PFSK-1 (cell line): ENCODE measurements around the gene ARGLU1.

Experiments
- FOXP2 ChIP-seq: optimal IDR thresholded peaks from 2 replicates; pipeline ENCODE3; 2011; ENCODE audit warnings: borderline replicate concordance, control low read depth, inconsistent platforms; ENCODE audit not compliant: insufficient read depth; ENCODE audit errors: extremely low read length, extremely low read depth
- POLR2AphosphoS5 ChIP-seq: IDR thresholded peaks from 2 replicates; pipeline ENCODE4 v1.6.1; 2012; ENCODE audit warnings: low read depth, mild to moderate bottlenecking, control low read depth, low read length, moderate library complexity
- SIN3A ChIP-seq: IDR thresholded peaks from 2 replicates; pipeline ENCODE4 v1.6.1; 2012; ENCODE audit warnings: mild to moderate bottlenecking, low read length, moderate library complexity, borderline replicate concordance; ENCODE audit not compliant: insufficient read depth
- TAF1 ChIP-seq: IDR thresholded peaks from 2 replicates; pipeline ENCODE4 v1.6.1; 2012; ENCODE audit warnings: low read length, control low read depth, borderline replicate concordance; ENCODE audit not compliant: insufficient read depth
- TF ChIP-seq, protein P1 (sequence below), 2 experiments: IDR thresholded peaks; 2 replicates each; pipeline versions ENCODE4 v1.6.1 to v1.8.0; 2011 to 2012; ENCODE audit warnings: low read depth in 2 of 2, low read length in 2 of 2, control low read depth in 1 of 2, inconsistent platforms in 1 of 2, mild to moderate bottlenecking in 1 of 2, moderate library complexity in 1 of 2; ENCODE audit not compliant: insufficient read depth in 1 of 2

ARGLU1 gene

DNA sequence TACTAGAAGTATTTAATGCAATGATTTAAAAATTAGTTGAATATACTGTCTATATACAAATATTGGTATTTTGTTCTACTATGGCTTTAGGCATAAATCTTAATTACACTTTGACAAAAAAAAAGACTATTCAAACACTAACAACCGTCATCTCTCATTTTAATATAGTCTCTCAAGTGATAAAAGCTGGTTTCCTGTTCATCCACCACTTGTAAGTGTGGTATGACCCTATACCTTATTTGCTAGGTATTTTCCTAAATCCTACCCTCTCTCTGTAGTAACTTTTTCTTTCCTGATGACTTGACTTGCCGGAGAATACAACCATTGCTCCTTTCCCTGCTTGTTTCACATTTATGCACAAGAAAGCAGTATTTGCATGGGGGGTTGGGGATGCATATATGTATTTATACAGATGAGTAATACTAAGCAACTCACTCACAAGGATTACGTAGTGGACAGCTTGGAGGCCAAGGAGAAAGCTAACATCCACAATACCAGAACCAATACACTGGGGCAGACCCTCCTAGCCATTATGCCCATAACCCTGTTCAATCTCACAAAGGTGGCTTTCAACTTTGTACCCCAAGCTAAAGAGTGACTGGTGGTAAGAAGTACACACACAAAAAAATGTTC lies 19.8 kb downstream of the ARGLU1 start:
- TF ChIP-seq, protein P1, sequence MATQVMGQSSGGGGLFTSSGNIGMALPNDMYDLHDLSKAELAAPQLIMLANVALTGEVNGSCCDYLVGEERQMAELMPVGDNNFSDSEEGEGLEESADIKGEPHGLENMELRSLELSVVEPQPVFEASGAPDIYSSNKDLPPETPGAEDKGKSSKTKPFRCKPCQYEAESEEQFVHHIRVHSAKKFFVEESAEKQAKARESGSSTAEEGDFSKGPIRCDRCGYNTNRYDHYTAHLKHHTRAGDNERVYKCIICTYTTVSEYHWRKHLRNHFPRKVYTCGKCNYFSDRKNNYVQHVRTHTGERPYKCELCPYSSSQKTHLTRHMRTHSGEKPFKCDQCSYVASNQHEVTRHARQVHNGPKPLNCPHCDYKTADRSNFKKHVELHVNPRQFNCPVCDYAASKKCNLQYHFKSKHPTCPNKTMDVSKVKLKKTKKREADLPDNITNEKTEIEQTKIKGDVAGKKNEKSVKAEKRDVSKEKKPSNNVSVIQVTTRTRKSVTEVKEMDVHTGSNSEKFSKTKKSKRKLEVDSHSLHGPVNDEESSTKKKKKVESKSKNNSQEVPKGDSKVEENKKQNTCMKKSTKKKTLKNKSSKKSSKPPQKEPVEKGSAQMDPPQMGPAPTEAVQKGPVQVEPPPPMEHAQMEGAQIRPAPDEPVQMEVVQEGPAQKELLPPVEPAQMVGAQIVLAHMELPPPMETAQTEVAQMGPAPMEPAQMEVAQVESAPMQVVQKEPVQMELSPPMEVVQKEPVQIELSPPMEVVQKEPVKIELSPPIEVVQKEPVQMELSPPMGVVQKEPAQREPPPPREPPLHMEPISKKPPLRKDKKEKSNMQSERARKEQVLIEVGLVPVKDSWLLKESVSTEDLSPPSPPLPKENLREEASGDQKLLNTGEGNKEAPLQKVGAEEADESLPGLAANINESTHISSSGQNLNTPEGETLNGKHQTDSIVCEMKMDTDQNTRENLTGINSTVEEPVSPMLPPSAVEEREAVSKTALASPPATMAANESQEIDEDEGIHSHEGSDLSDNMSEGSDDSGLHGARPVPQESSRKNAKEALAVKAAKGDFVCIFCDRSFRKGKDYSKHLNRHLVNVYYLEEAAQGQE (IDR thresholded peaks at IDR 0.05; ENCODE audit: insufficient read depth in 1 of 2, low read depth in 2 of 2, low read length in 2 of 2): no peak
- TF ChIP-seq FOXP2: no peak
- no peak for TF ChIP-seq TAF1
- no peak for TF ChIP-seq POLR2AphosphoS5
- TF ChIP-seq SIN3A: no peak

DNA sequence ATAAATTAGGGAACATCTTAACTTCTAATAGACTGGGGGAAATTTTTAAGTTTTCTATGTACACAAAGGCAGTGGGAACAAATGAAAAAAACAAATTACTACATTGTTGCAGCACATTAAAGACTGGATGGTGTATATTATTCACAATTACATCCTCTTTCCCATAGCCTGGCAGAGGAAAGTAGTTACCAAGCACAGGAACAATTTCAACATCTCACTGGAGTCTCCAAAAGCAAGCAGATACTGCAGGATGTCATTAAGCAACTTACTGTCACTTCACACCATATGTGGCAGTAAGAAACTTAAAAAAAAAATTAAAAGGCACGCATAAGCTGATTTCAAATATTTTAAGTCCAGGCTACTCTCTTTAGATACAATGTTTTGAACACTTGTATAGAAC lies 26.1 kb downstream of the ARGLU1 start:
- TF ChIP-seq FOXP2 (no peak), TAF1 (no peak), SIN3A (no peak), POLR2AphosphoS5 (no peak)
- TF ChIP-seq, protein P1 (IDR thresholded peaks at IDR 0.05; ENCODE audit: insufficient read depth in 1 of 2, low read depth in 2 of 2, low read length in 2 of 2): no peak

DNA sequence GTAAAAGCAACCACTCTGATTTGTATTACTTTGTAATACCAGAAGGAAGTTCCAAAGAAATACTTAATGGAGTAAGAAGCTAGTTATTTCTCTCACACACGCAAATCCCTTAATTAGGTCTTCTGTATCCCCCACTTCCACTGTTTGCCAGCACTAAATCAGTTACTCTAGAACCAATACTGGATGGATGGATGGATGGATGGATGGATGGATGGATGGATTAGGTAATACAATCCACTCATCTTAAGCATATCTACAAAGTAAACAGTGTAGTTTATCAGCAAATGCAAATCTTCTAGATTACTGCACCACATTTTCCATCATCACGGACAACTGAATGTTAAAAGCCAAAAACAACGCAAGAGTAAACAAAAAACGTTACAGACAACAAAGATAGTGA lies 27.3 kb downstream of the ARGLU1 start:
- TF ChIP-seq TAF1 (no peak), SIN3A (no peak), FOXP2 (no peak), POLR2AphosphoS5 (no peak)
- TF ChIP-seq, protein P1 (IDR thresholded peaks at IDR 0.05; ENCODE audit: insufficient read depth in 1 of 2, low read depth in 2 of 2, low read length in 2 of 2): no peak

DNA sequence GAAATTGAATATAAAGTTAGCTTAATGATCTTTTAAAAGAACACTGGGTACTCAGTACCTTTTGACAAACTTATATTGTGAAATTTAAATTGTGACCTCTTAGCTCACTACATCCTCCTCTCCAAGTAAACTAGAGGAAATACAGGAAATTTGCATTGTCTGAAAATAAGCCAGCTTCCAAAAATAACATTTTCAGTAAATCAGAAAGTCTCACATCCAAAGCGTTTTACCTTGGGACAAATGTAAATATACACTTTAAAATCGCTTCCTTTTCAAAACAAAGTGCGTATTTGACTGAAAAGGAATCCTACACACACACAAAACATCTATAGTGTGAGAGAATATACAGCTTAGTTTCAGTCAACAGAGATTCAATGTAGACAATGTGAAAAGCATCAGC lies 30.4 kb downstream of the ARGLU1 start:
- TF ChIP-seq POLR2AphosphoS5 (no peak), FOXP2 (no peak), SIN3A (no peak), TAF1 (no peak)
- TF ChIP-seq, protein P1 (IDR thresholded peaks at IDR 0.05; ENCODE audit: insufficient read depth in 1 of 2, low read depth in 2 of 2, low read length in 2 of 2): no peak
